DMS 273 (cell line): ENCODE data around the gene ETNK2.

ENCODE experiments used
- DNase-seq: peaks from one replicate; lab custom pipeline; 2025; ENCODE audit not compliant: unreplicated experiment; lab: John Stamatoyannopoulos, UW

Gene ETNK2

GRCh38 chr1:204084247-204084772, 67.5 kb downstream of the ETNK2 start:
- DNase-seq, result peak; percentile 95

GRCh38 chr1:204083491-204083890, 68.4 kb downstream of the ETNK2 start:
- no peak for DNase-seq

GRCh38 chr1:204081791-204082513, 69.9 kb downstream of the ETNK2 start:
- no peak for DNase-seq

- DNase-seq, result no peak
Observed at GRCh38 chr1:204081164-204081790, 70.6 kb downstream of the ETNK2 start.
